Measurements from ENCODE around the gene PREX1.
"Not testable (repeated sequence)": the region's sequence is repeated elsewhere in the genome, so short reads cannot be mapped to it uniquely, and the experiment has no call there.

PREX1 gene, protein sequence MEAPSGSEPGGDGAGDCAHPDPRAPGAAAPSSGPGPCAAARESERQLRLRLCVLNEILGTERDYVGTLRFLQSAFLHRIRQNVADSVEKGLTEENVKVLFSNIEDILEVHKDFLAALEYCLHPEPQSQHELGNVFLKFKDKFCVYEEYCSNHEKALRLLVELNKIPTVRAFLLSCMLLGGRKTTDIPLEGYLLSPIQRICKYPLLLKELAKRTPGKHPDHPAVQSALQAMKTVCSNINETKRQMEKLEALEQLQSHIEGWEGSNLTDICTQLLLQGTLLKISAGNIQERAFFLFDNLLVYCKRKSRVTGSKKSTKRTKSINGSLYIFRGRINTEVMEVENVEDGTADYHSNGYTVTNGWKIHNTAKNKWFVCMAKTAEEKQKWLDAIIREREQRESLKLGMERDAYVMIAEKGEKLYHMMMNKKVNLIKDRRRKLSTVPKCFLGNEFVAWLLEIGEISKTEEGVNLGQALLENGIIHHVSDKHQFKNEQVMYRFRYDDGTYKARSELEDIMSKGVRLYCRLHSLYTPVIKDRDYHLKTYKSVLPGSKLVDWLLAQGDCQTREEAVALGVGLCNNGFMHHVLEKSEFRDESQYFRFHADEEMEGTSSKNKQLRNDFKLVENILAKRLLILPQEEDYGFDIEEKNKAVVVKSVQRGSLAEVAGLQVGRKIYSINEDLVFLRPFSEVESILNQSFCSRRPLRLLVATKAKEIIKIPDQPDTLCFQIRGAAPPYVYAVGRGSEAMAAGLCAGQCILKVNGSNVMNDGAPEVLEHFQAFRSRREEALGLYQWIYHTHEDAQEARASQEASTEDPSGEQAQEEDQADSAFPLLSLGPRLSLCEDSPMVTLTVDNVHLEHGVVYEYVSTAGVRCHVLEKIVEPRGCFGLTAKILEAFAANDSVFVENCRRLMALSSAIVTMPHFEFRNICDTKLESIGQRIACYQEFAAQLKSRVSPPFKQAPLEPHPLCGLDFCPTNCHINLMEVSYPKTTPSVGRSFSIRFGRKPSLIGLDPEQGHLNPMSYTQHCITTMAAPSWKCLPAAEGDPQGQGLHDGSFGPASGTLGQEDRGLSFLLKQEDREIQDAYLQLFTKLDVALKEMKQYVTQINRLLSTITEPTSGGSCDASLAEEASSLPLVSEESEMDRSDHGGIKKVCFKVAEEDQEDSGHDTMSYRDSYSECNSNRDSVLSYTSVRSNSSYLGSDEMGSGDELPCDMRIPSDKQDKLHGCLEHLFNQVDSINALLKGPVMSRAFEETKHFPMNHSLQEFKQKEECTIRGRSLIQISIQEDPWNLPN (N-terminal part only)

DNA sequence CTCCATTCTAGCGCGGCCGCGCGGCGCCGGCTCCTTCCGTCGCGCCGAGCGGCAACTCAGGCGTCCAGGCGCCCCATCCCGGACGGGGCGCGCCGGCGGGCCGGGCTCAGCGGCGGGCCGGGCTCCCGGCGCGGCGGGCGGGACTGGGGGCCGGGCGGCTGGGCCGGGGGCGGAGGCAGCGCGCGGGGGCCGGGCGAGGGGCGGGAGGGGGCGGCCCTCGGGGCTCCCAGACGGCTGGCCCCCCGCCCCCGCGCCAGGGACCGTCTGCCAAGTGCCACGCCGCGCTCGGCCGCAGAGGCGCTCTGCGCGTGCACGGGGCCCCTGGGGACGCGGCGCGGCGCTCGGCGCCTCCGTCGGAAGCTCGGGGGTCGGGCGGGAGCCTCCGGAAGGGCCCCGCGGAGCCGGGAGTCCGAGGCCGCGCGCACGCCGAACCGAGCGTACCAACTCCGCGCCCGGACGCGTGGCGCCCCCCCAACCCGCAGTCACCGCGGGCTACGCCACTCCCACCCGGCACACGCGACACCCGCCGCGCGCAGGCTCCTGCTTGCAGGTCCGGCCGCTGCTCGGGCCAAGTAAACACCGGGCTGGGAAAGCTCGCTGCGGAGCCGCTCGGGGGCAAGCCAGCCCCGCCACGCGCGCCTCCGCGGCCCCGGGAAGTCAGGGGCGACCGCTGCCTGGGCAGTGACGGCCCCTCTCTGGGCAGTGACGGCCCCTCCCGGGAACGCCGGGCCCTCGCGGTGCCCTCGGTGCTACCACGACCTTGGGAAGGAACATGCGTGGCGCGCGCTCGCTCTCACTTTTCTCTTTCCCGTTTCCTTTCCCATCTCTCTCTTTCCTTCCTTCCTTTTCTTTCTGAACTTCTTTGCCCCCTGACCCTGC is at the start of gene PREX1:
TSS of gene PREX1 (minus strand) at position 145 of the 879 bp plus-strand sequence. CDS start at position 6, 139 bp downstream.
- peak; percentile 75 for DNase-seq

DNA sequence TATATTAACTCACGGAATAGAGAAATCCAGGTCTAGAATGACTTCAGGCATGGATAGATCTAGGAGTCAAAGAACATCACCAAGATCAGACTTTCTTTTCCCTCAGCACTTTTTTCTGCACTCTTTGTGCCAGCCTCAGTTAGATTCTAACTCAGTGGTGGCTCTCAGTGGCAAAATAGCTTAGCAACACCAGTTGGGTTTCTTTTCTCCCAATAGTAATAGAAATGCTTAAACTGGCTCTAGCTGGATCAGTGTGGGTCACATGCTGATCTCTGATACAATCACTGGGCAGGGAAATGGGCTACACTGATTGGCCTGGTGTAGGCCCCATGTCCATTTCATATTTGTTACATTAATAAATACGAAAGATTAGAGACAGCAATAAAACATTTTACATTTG is 49.5 kb upstream of the PREX1 start:
- no peak for DNase-seq

DNA sequence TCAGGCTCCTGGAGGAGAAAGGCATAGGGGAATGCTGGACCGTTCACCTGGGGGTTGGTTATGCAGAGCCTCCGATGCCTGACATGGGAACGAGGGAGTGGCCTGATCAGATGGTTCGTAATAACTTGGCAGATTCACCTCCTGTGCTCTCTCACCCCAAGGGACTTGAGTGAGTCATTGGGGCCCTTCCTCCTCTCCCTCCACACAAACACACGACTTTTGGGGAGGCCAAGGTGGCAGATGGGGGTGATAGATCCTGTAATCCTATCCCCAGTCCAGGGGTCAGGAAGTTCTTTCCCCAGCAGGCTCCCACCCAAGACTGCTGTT is 48.1 kb upstream of the PREX1 start:
- no peak for DNase-seq

DNA sequence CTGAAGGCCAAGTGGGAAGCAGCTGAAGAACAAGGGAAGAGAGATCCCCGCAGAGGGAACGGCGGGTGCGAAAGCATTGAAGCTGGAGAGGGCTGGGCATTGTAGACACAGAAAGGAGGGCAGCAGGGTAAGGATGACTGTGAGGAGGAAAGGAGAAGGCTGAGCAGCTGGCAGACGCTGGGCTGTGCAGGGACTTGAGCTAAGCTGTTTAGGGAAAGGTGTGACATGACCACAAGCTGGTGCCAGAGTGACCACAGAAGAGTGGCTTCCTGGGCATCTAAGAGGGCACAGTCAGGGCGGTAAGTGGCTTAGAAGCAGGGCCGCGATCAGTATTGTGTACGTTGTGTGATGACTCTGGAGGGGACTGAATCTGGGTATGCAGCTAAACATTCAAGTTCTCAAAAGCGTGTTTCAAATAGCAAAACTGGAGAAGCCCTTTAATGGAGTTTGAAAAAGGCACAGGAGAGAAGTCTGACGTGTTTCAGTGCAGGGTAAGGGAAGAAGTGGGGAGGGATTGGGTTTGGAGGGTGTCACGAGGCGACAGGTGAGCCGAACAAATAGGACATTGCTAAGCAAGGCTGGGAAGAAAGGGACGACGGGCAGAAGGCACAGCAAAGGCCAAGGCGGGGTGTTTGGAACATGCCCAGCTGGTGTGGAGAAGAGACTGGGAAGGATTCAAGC is 47.6 kb upstream of the PREX1 start:
- no peak for DNase-seq

GRCh38 chr20:48869442-48869841 is 41.6 kb upstream of the PREX1 start:
- DNase-seq: not testable (repeated sequence)

- no peak for DNase-seq
These were observed 39.1 kb upstream of the PREX1 start for GRCh38 chr20:48866936-48867335.

DNA sequence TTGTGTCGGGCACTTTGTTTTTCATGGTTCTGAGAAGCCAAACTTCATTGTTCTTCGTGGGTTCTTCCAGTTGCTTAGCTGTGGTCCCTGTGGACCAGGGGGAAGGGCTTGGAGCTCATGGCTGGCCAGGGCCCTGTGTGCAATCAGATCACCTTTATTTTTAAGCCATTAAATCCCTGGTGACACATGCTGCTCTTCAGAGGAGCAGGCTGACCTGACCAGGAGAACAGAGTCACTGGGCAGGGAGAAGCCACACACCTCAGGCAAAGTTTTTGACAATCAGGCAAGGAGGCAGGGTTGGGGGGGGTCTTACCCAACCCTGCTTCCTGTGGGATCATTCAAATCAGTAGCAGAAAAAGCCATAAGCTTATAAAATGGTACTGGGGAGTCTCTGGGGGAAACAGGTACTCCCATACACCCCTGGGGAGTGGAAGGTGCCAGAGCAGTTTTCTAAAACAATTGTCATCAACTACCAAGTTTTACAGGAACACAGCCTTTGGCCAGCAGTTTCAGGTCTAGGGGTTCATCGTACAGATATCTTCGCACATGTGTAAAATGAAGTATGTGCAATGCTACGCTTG is 37.0 kb upstream of the PREX1 start:
- DNase-seq: no peak

GRCh38 chr20:48864254-48864653 is 36.5 kb upstream of the PREX1 start:
- DNase-seq: no peak

GRCh38 chr20:48862279-48862678 is 34.5 kb upstream of the PREX1 start:
- no peak for DNase-seq

DNA sequence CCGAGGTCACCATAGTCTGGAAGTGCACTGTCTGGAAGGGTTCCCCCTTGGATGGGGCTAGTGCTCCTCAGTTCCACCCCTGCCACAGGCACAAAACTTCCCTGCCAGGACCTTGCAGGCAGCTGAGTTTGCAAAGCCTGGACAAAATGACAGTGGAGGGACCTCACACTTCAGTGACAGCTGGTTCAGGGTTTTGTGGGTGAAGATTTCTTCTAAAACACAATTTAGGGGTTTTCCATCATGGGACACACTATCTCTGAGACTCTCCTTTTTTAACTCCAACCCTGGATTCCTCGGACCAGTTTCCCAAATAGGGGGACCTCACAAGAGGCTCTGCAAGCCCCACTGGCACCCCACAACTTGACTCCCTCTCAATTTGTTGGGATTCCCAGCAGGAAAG is 33.6 kb upstream of the PREX1 start:
- no peak for DNase-seq

GRCh38 chr20:48858075-48858790 is 30.4 kb upstream of the PREX1 start:
- no peak for DNase-seq

- DNase-seq: no peak
These were observed 28.3 kb upstream of the PREX1 start for GRCh38 chr20:48856130-48856529.

GRCh38 chr20:48855046-48855445 is 27.2 kb upstream of the PREX1 start:
- DNase-seq: no peak

GRCh38 chr20:48852609-48853008 is 24.8 kb upstream of the PREX1 start:
- DNase-seq: no peak

DNA sequence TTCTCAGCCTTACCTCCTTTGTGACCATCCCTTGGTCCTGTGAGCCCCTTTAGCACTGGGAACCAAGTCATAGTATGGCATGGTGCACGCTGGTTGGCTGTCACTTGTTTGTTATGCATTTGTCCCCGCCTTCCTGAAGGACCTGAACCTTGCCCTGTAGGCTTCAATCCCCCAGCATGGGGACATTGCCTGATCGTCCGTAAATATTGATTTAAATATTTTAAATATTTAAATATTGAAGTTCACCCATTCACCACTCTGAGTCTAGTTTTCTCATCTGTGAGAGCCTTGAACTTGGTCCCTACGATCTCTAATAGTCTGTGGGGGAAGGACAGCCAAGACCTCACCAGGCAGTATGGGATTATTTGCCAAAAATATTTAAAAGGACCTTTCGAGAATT is 23.8 kb upstream of the PREX1 start:
- DNase-seq: no peak

GRCh38 chr20:48850977-48851299 is 23.1 kb upstream of the PREX1 start:
- DNase-seq: no peak

DNA sequence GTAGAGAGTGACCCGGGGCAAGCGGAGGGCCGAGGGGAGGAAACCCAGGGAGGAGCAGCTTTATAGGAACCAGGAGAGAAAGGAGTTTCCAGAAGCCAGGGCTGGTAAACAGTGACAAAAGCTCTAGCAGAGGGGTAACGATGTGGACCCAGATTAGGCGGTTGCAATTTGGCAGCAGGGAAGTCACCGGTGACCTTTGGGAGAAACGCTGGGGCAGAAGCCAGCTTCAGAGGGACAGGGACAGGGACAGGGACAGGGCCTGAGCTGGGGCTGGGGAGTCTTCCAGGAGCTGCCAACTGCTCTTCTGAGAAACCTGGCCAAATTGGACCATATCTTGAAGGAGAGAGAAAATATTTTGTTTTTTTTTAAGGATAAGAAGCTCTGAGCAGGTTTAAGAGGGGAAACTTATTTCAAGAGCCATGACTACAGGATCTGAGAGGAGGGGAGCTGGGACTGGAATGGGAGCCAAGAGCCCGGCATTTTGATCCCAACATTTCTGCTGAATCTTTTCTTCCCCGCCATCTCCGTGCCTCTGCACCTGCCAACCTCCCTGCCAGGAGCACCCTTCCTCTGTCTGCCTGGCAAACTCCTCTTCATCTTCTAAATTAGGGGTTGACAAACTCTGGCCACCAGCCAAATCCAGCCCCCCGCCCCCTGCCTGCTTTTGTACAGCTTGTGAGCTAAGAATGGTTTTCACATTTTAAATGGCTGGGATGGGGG is 22.6 kb upstream of the PREX1 start:
- no peak for DNase-seq

DNA sequence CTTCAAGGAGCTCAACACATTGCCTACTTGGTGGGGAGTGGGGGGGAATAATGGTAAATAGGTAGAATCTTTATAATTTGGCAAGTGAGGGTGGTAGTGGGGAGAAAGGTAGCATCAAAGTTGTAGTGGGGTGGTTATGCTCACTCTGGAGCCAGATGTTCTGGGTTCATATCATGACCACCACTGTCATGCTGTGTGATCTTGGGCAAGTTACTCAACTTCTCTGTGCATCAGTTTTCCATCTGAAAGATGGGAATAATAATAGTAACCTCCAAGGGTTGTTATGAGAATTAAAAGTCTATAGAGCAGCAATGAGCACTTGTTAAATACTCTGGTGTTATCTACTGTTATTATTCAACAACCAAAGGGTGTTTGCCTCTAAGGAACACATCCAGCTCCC is 22.0 kb upstream of the PREX1 start:
- DNase-seq: no peak

DNA sequence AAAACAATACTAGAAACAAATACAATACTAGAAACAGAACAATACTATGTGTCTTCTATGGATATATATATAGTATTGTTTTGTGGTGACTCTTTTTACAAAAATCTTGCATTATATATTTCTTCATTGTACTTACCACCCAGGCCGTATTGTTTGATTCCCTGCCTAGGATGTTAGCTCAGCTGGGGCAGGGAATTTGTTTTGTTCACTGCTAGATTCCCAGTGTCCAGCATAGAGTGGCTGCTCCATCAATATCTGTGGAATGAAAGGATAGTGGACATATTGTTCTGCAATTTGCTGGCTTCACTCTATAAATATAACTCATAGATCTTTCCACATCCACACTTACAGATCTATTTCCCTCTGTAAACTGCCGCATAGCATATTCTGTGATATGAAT is 21.5 kb upstream of the PREX1 start:
- no peak for DNase-seq
